Kidney epithelial cell (primary cell): ENCODE data around the gene KAT6B. TPM values are rescaled to one million over a fixed set of nuclear protein-coding genes. Genes with fewer than 3 reads are reported as not detected.

Source experiments
- DNase-seq: peaks from one replicate; pipeline ENCODE4 v3.0.0-alpha.2; 2010; ENCODE audit warnings: low read depth
- H3K27me3 ChIP-seq: 2 replicates; pipeline ENCODE4 v1.6.0; 2011; ENCODE audit warnings: low read length; ENCODE audit not compliant: control insufficient read depth, insufficient read depth
- H3K36me3 ChIP-seq: 2 replicates; pipeline ENCODE4 v1.5.1; 2011; ENCODE audit warnings: low read length; ENCODE audit not compliant: control insufficient read depth, insufficient read depth
- H3K4me3 ChIP-seq: 2 replicates; pipeline ENCODE4 v1.5.1; 2011; ENCODE audit warnings: low read depth, mild to moderate bottlenecking, control low read depth, low read length
- total RNA-seq: library from RNA; depleted of rRNA; stranded (reverse); fragments of >200 nt; gene quantifications from 2 replicates; pipeline ENCODE4 v1.2.3, GENCODE V29; 2015
- TF ChIP-seq, protein P1 (sequence below): IDR thresholded peaks from 2 replicates; pipeline ENCODE4 v1.5.1; 2011; ENCODE audit warnings: mild to moderate bottlenecking, moderate library complexity, low read length, control low read depth, inconsistent platforms; ENCODE audit not compliant: insufficient read depth, poor library complexity, severe bottlenecking

The KAT6B gene
- total RNA-seq, 1 donor from 2014 or later = 8.0 TPM

DNA sequence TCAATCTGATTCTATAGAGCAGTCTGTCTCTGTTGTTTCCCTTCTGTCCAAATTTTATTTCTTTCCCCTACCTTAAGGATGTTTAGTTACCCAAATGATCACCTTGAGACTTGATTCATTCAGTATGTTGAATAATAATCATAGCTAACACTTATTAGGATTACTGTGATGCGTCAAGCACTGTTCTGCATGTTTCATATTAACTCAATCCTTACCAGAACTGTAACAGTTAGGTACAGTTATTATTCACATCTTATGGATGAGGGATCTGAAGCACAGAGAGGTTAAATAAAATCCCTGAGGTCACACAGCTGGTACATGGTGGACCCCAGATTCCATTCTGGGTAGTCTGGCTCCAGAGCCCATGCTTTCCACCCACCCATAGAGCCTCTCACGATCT lies 187.1 kb downstream of the KAT6B start:
- H3K27me3 ChIP-seq = no peaks in the 10 kb centered on the region
- H3K36me3 ChIP-seq = no peaks in the 10 kb centered on the region
- TF ChIP-seq, protein P1, sequence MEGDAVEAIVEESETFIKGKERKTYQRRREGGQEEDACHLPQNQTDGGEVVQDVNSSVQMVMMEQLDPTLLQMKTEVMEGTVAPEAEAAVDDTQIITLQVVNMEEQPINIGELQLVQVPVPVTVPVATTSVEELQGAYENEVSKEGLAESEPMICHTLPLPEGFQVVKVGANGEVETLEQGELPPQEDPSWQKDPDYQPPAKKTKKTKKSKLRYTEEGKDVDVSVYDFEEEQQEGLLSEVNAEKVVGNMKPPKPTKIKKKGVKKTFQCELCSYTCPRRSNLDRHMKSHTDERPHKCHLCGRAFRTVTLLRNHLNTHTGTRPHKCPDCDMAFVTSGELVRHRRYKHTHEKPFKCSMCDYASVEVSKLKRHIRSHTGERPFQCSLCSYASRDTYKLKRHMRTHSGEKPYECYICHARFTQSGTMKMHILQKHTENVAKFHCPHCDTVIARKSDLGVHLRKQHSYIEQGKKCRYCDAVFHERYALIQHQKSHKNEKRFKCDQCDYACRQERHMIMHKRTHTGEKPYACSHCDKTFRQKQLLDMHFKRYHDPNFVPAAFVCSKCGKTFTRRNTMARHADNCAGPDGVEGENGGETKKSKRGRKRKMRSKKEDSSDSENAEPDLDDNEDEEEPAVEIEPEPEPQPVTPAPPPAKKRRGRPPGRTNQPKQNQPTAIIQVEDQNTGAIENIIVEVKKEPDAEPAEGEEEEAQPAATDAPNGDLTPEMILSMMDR = no peak
- no peak overlapping the region for H3K4me3 ChIP-seq
- DNase-seq = no peak

DNA sequence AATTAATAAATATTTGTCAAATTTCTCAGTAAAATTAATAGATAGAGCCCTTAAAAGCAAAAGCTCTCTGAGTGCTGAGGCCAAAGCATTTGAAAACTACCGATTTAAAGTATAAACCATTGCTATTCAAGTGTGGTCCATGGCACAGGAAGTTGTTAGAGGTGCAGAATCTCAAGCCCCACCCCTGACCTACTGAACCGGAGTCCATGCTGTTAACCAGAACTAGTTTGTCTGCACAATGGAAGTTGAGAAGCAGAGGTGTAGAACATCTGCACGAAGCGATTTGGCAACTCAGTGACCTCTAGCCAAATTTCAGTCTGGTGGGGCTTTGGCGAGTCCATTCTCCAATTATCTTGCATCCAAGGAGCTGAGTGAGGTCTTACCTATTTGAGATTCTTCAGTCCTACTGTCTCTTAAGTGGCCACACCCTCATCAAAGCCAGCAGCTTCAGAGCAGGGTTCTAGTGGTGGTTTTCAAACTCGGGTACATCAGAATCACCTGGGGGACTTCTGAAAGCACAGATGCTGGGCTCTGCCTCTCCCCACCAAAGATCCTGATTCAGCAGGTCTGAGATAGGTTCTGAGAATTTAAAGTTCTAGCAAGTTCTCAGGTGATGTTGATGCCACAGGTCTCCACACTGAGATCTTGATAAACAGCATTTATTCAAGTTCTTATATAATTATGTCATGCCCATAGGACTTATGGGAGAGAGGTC lies 188.3 kb downstream of the KAT6B start:
- TF ChIP-seq, protein P1 = no peak
- H3K36me3 ChIP-seq = no peaks in the 10 kb centered on the region
- H3K4me3 ChIP-seq = no peak overlapping the region
- no peak for DNase-seq
- H3K27me3 ChIP-seq = no peaks in the 10 kb centered on the region

GRCh38 chr10:75015442-75015841 lies 189.0 kb downstream of the KAT6B start:
- no peak for DNase-seq
- Histone ChIP-seq H3K36me3 (no peaks in the 10 kb centered on the region), H3K4me3 (no peak overlapping the region), H3K27me3 (no peaks in the 10 kb centered on the region)
- TF ChIP-seq, protein P1 = no peak

- DNase-seq = no peak
Measured at GRCh38 chr10:75016325-75016724, 189.9 kb downstream of the KAT6B start.

DNA sequence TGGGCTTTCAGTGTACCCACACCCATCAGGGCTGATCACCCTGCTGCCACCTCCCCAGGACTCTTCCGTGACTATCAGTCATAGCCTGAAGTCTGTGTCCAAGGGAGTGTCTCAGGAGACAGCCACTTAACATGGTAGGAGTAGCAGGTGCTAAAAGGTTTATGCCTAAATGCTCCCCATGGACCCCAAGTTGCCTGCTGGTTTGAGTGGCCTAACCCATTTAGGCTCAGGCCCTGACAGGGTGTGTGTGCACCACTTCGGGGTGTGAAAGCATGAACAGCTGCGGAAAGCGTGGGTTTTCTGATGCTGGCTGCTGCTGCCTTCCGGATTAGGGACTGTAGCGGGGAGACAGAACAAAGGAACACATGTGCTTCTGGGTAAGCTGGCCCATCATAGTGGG lies 191.9 kb downstream of the KAT6B start:
- Histone ChIP-seq H3K27me3 (no peaks in the 10 kb centered on the region), H3K4me3 (no peak overlapping the region), H3K36me3 (no peaks in the 10 kb centered on the region)
- no peak for DNase-seq
- TF ChIP-seq, protein P1 = no peak

More at GRCh38 chr10:75016325-75016724, 189.9 kb downstream of the KAT6B start:
- TF ChIP-seq, protein P1 = no peak
- H3K27me3 ChIP-seq = no peaks in the 10 kb centered on the region
- H3K4me3 ChIP-seq = no peak overlapping the region
- no peaks in the 10 kb centered on the region for H3K36me3 ChIP-seq
